Natural killer cell (primary cell): Measurements from ENCODE around the gene DLEC1. TPM values are rescaled to one million over a fixed set of nuclear protein-coding genes. Genes with fewer than 3 reads are reported as not detected.
"Not testable (repeated sequence)": the region's sequence is repeated elsewhere in the genome, so short reads cannot be mapped to it uniquely, and the experiment has no call there.

ENCODE experiments used
- ATAC-seq, 3 donors: fragments of 150-1000 bp in 2 of 3; fragments of 200-7000 bp in 1 of 3; cut with Tn5 transposase; 1 replicate in 1 of 3; 2 replicates in 2 of 3; pipeline ENCODE4 v1.10.0; 2021; ENCODE audit warnings: mild to moderate bottlenecking in 2 of 3, moderate library complexity in 2 of 3
- DNase-seq, 2 donors: peaks; one replicate each; pipeline versions ENCODE4 v3.0.0 to v3.0.0-alpha.2; 2013 to 2021; ENCODE audit warnings: mixed read lengths in 1 of 2
- H3K27ac ChIP-seq: one replicate; pipeline ENCODE4 v1.5.1; 2013; ENCODE audit warnings: mild to moderate bottlenecking, low read length
- H3K27me3 ChIP-seq: one replicate; pipeline ENCODE4 v1.6.1; 2013; ENCODE audit warnings: low read length; ENCODE audit not compliant: control insufficient read depth, insufficient read depth
- H3K36me3 ChIP-seq: one replicate; pipeline ENCODE4 v1.6.1; 2013; ENCODE audit warnings: low read length; ENCODE audit not compliant: control insufficient read depth, insufficient read depth
- H3K4me1 ChIP-seq: one replicate; pipeline ENCODE4 v1.6.1; 2013; ENCODE audit warnings: low read length; ENCODE audit not compliant: control insufficient read depth, insufficient read depth
- H3K4me3 ChIP-seq: one replicate; pipeline ENCODE4 v1.5.1; 2013; ENCODE audit warnings: low read length
- H3K9me3 ChIP-seq: one replicate; pipeline ENCODE4 v1.6.1; 2013; ENCODE audit warnings: low read length; ENCODE audit not compliant: control insufficient read depth, insufficient read depth
- H3K27ac Mint-ChIP-seq, 2 donors: one replicate each; pipeline ENCODE4 v1.8.0; 2022; ENCODE audit warnings: mild to moderate bottlenecking in 2 of 2, mixed read lengths in 2 of 2, moderate library complexity in 1 of 2
- H3K27me3 Mint-ChIP-seq, 2 donors: one replicate each; pipeline ENCODE4 v1.8.0; 2022; ENCODE audit warnings: low read depth in 2 of 2, mixed read lengths in 2 of 2
- H3K36me3 Mint-ChIP-seq: one replicate; pipeline ENCODE4 v1.8.0; 2022; ENCODE audit warnings: mixed read lengths
- H3K4me1 Mint-ChIP-seq, 2 donors: one replicate each; pipeline ENCODE4 v1.8.0; 2022; ENCODE audit warnings: mixed read lengths in 2 of 2
- H3K4me3 Mint-ChIP-seq: one replicate; pipeline ENCODE4 v1.8.0; 2022; ENCODE audit warnings: mild to moderate bottlenecking, moderate library complexity, mixed read lengths
- H3K9me3 Mint-ChIP-seq, 2 donors: one replicate each; pipeline ENCODE4 v1.8.0; 2022; ENCODE audit warnings: mixed read lengths in 2 of 2
- WGBS: methylation state at CpG from one replicate; pipeline ENCODE4 v1.1.7; 2013; ENCODE audit warnings: missing lambda C conversion rate; ENCODE audit not compliant: insufficient coverage; 5-methylcytosine and 5-hydroxymethylcytosine counted together
- intact Hi-C: fragments of 100-400 bp; cut with micrococcal nuclease; formaldehyde crosslinking; loops from one replicate; pipeline ENCODE4 v1.14.2; 2022
- total RNA-seq, 4 donors: library from RNA; stranded (reverse); fragments of 120-200 nt in 1 of 4; gene quantifications; one replicate each; pipeline versions ENCODE4 v1.2.3 to v1.2.4, GENCODE V29; 2013 to 2022
- TF ChIP-seq, protein P1 (sequence below): fragments of 200-600 bp; IDR thresholded peaks from one replicate; pipeline ENCODE4 v1.8.0; 2022; ENCODE audit warnings: antibody characterized with exemption

DLEC1 gene
- total RNA-seq, 3 donors from 2014 or later (not counting 1 experiment from before 2014, with no cell fraction given) = 6.1 to 7.5 (median 7.0) TPM

DNA sequence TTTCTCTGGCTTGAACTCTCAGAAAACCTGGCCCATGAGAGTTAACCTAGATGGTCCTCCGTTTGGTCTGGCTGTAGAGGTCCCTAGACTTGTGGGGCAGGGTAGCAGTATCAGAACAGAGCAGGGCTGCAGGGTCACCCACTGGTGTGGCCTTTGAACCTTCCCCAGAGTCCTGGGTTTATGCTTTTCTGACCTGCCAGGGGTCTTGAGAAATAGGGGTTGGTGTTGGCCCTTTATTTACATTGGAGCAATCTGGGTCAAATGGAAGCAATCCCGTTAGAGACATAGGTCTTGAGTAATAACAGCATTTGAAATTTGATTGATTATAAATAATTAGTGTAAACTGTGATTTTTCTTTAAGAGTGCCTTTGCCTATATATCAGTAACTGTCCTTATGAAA is 23.8 kb downstream of the DLEC1 start:
- Histone ChIP-seq H3K9me3 (no peaks in the 10 kb centered on the region), H3K27me3 (no peaks in the 10 kb centered on the region), H3K36me3 (no peaks in the 10 kb centered on the region), H3K4me3 (no peak overlapping the region), H3K4me1 (no peaks in the 10 kb centered on the region), H3K27ac (no peak overlapping the region)
- TF ChIP-seq, protein P1, sequence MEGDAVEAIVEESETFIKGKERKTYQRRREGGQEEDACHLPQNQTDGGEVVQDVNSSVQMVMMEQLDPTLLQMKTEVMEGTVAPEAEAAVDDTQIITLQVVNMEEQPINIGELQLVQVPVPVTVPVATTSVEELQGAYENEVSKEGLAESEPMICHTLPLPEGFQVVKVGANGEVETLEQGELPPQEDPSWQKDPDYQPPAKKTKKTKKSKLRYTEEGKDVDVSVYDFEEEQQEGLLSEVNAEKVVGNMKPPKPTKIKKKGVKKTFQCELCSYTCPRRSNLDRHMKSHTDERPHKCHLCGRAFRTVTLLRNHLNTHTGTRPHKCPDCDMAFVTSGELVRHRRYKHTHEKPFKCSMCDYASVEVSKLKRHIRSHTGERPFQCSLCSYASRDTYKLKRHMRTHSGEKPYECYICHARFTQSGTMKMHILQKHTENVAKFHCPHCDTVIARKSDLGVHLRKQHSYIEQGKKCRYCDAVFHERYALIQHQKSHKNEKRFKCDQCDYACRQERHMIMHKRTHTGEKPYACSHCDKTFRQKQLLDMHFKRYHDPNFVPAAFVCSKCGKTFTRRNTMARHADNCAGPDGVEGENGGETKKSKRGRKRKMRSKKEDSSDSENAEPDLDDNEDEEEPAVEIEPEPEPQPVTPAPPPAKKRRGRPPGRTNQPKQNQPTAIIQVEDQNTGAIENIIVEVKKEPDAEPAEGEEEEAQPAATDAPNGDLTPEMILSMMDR = no peak
- Mint-ChIP-seq H3K4me1 (no peaks in the 10 kb centered on the region), H3K27me3 (no peaks in the 10 kb centered on the region), H3K4me3 (no peak overlapping the region), H3K27ac (no peak overlapping the region), H3K36me3 (no peaks in the 10 kb centered on the region), H3K9me3 (no peaks in the 10 kb centered on the region)
- intact Hi-C loops = no loop called here
- DNase-seq (no peak), ATAC-seq (no peak)
- 85% methylated on average over 2 of the region's 2 CpGs for WGBS

DNA sequence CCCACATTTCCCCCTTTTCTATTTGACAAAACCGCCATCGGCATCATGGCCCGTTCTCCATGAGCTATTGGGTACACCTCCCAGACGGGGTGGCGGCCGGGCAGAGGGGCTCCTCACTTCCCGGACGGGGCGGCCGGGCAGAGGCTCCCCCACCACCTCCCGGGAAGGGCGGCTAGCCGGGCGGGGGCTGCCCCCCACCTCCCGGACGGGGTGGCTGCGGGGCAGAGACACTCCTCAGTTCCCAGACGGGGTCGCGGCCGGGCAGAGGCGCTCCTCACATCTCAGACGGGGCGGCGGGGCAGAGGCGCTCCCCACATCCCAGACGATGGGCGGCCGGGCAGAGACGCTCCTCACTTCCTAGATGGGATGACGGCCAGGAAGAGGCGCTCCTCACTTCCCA is 25.4 kb downstream of the DLEC1 start:
- H3K27ac Mint-ChIP-seq, H3K4me1 Mint-ChIP-seq, H3K36me3 ChIP-seq, H3K27me3 Mint-ChIP-seq, intact Hi-C loops, H3K27ac ChIP-seq, ATAC-seq, H3K4me3 ChIP-seq, H3K9me3 ChIP-seq, H3K9me3 Mint-ChIP-seq, H3K27me3 ChIP-seq, H3K4me3 Mint-ChIP-seq, H3K36me3 Mint-ChIP-seq, DNase-seq, H3K4me1 ChIP-seq: not testable (repeated sequence)
- 92% methylated on average over 22 of the region's 32 CpGs for WGBS

DNA sequence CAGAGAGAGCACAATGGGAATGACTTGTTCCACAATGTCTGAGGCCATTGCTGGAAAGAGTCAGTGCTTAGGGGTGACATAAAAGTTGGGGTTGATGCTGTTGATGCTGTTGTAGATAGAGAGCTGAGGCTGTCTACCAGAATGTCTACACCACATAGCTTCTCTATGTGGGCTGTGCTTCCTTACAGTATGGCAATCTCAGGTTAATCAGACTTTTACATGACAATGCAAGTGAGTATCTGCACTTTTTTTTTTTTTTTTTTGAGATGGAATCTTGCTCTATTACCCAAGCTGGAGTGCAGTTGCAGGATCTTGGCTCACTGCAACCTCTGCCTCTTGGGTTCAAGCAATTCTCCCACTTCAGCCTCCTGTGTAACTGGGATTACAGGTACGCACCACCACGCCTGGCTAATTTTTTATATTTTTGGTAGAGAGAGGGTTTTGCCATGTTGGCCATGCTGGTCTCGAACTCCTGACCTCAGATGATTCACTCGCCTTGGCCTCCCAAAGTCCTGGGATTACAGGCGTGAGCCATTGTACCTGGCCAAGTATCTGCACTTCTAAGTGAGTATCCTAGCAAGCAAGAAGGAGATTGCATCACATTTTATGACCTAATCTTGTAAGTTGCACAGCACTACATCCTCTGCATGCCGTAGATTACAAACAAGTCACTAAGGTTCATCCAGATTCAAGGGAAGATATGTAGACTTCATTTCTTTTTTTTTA is 28.7 kb downstream of the DLEC1 start:
- no peak for DNase-seq
- Histone ChIP-seq H3K27ac (no peak overlapping the region), H3K4me1 (no peaks in the 10 kb centered on the region), H3K27me3 (no peaks in the 10 kb centered on the region), H3K36me3 (no peaks in the 10 kb centered on the region), H3K9me3 (no peaks in the 10 kb centered on the region), H3K4me3 (no peak overlapping the region)
- no peak overlapping the region for H3K4me3 Mint-ChIP-seq
- TF ChIP-seq, protein P1 = no peak
- H3K9me3 Mint-ChIP-seq = no peaks in the 10 kb centered on the region
- ATAC-seq = peak in 1 of 3 donors; percentile 89
- WGBS = 93% methylated on average over 6 of the region's 6 CpGs
- no peaks in the 10 kb centered on the region for H3K4me1 Mint-ChIP-seq
- no peaks in the 10 kb centered on the region for H3K36me3 Mint-ChIP-seq
- H3K27me3 Mint-ChIP-seq = no peaks in the 10 kb centered on the region
- no peak overlapping the region for H3K27ac Mint-ChIP-seq
- intact Hi-C loops = no loop called here

DNA sequence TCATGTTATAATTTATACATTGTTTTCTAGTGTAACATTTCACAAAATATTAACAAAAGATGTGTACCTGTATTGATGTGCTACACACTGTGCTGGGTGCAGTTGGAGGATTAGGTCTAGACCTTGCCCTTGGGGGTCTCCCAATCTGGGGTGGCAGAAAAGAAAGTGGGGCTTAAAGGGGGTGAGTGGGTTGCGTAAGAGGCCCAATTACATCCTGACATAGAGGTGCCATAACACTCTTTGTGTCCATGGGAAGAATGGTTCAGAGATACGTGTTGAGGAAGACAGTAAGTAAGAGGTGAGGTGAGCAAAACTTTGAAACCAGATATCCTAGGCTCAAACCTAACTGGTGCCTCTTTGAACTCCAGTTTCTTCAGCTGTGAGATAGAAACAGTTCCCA is 31.0 kb downstream of the DLEC1 start:
- H3K4me3 ChIP-seq = no peak overlapping the region
- H3K27me3 Mint-ChIP-seq = no peaks in the 10 kb centered on the region
- intact Hi-C loops = no loop called here
- no peaks in the 10 kb centered on the region for H3K36me3 Mint-ChIP-seq
- H3K27me3 ChIP-seq = no peaks in the 10 kb centered on the region
- H3K9me3 Mint-ChIP-seq = no peaks in the 10 kb centered on the region
- TF ChIP-seq, protein P1 = no peak
- 73% methylated on average over 2 of the region's 2 CpGs for WGBS
- no peak overlapping the region for H3K27ac ChIP-seq
- no peaks in the 10 kb centered on the region for H3K36me3 ChIP-seq
- no peaks in the 10 kb centered on the region for H3K4me1 ChIP-seq
- H3K9me3 ChIP-seq = no peaks in the 10 kb centered on the region
- H3K27ac Mint-ChIP-seq = no peak overlapping the region
- no peak for ATAC-seq
- no peak for DNase-seq
- H3K4me1 Mint-ChIP-seq = no peaks in the 10 kb centered on the region
- H3K4me3 Mint-ChIP-seq = no peak overlapping the region

DNA sequence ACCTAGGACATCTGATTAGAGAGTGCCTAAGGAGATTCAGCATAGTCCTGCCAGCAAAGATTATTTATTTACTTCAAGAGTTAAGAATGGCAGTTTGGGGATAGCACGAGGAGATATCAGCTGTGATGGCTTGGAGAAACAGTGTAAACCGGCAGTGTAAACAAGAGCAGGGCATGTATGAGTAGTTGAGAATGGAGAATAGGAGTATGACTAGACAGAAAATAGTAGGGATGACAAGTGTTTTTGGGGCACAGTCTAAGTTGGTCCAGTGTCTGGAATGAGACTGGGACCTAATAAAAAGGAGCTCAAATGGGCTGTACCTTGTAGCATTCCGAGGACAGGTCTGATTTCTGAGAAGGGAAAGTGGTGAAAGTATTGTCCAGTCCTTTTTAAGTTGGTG is 38.1 kb downstream of the DLEC1 start:
- H3K4me3 Mint-ChIP-seq, H3K4me1 ChIP-seq, H3K4me1 Mint-ChIP-seq, H3K9me3 Mint-ChIP-seq, DNase-seq, H3K27ac ChIP-seq, H3K4me3 ChIP-seq, H3K27ac Mint-ChIP-seq, ATAC-seq, H3K9me3 ChIP-seq, H3K27me3 Mint-ChIP-seq, H3K27me3 ChIP-seq, H3K36me3 ChIP-seq, H3K36me3 Mint-ChIP-seq, intact Hi-C loops: not testable (repeated sequence)
- WGBS = 77% methylated on average over 1 of the region's 3 CpGs

DNA sequence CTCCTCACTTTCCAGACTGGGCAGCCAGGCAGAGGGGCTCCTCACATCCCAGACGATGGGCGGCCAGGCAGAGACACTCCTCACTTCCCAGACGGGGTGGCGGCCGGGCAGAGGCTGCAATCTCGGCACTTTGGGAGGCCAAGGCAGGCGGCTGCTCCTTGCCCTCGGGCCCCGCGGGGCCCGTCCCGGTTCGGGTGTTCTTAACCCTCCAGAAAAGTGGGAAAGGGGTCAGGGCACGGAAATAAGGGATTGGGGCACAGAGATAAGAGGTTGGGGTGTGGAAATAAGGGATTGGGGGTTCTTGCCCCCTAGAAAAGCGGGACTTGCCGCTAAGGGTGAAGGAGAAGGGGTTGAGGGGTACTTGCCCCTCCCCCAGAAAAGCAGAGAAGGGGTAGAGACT is 43.3 kb downstream of the DLEC1 start:
- peak overlapping the region in 1 of 2 donors; percentile 17 for H3K27ac Mint-ChIP-seq
- peaks cover 0 to 11% of the 10 kb centered on the region in 2 donors for H3K4me1 Mint-ChIP-seq
- H3K4me1 ChIP-seq, DNase-seq, H3K4me3 Mint-ChIP-seq, H3K36me3 ChIP-seq, H3K27ac ChIP-seq, H3K27me3 Mint-ChIP-seq, H3K36me3 Mint-ChIP-seq, H3K9me3 Mint-ChIP-seq, intact Hi-C loops, ATAC-seq, H3K27me3 ChIP-seq, H3K4me3 ChIP-seq: not testable (repeated sequence)
- WGBS = 95% methylated on average over 10 of the region's 16 CpGs
- peaks cover 17% of the 10 kb centered on the region for H3K9me3 ChIP-seq
